NCI-H1930 (cell line): ENCODE results near the gene DGCR2.
"Not testable (repeated sequence)": the region's sequence is repeated elsewhere in the genome, so short reads cannot be mapped to it uniquely, and the experiment has no call there.

Experiments
- DNase-seq, 2 experiments: peaks; one replicate each; lab custom pipeline; 2025; lab: John Stamatoyannopoulos, UW

Gene DGCR2

GRCh38 chr22:19030226-19030888 is 91.9 kb downstream of the DGCR2 start:
- not testable (repeated sequence) for DNase-seq

- not testable (repeated sequence) for DNase-seq
Observed at GRCh38 chr22:19029113-19030103, 92.8 kb downstream of the DGCR2 start.

- not testable (repeated sequence) for DNase-seq
Observed at GRCh38 chr22:19028060-19028455, 94.2 kb downstream of the DGCR2 start.

- not testable (repeated sequence) for DNase-seq
Observed at GRCh38 chr22:19027371-19028059, 94.7 kb downstream of the DGCR2 start.

GRCh38 chr22:19026080-19026479 is 96.1 kb downstream of the DGCR2 start:
- DNase-seq: not testable (repeated sequence)

- not testable (repeated sequence) for DNase-seq
Observed at GRCh38 chr22:19024956-19025489, 97.2 kb downstream of the DGCR2 start.

- DNase-seq: not testable (repeated sequence)
Observed at GRCh38 chr22:19023931-19024330, 98.3 kb downstream of the DGCR2 start.

- DNase-seq: no peak
Observed at GRCh38 chr22:19022755-19023154, 99.5 kb downstream of the DGCR2 start.

- no peak for DNase-seq
Observed at GRCh38 chr22:19019679-19020032, 102.6 kb downstream of the DGCR2 start.

- no peak for DNase-seq
Observed at GRCh38 chr22:19019029-19019678, 103.1 kb downstream of the DGCR2 start.

GRCh38 chr22:19018256-19018655 is 104.0 kb downstream of the DGCR2 start:
- DNase-seq: no peak

GRCh38 chr22:19016081-19016766 is 106.0 kb downstream of the DGCR2 start:
- DNase-seq: no peak

- no peak for DNase-seq
Observed at GRCh38 chr22:19014886-19015285, 107.3 kb downstream of the DGCR2 start.

GRCh38 chr22:19013881-19014598 is 108.2 kb downstream of the DGCR2 start:
- DNase-seq: not testable (repeated sequence)

GRCh38 chr22:19013411-19013810 is 108.8 kb downstream of the DGCR2 start:
- not testable (repeated sequence) for DNase-seq

GRCh38 chr22:19012308-19012986 is 109.8 kb downstream of the DGCR2 start:
- DNase-seq: no peak

- DNase-seq: not testable (repeated sequence)
Observed at GRCh38 chr22:19011611-19012010, 110.6 kb downstream of the DGCR2 start.

GRCh38 chr22:19011075-19011474 is 111.1 kb downstream of the DGCR2 start:
- peak in 1 of 2 experiments; percentile 29 for DNase-seq

GRCh38 chr22:19005905-19006304 is 116.3 kb downstream of the DGCR2 start:
- DNase-seq: no peak

- DNase-seq: no peak
Observed at GRCh38 chr22:19004471-19004870, 117.7 kb downstream of the DGCR2 start.
